Adrenal gland (tissue), 12 donors: Measurements from ENCODE around the gene ETFBKMT. TPM values are rescaled to one million over a fixed set of nuclear protein-coding genes. Genes with fewer than 3 reads are reported as not detected.

Source experiments
- DNase-seq, 7 donors: peaks; one replicate each; pipeline ENCODE4 v3.0.0-alpha.2; 2019 to 2020
- H3K27ac ChIP-seq, 5 donors: fragments of 200-600 bp; sonication (generic) in 4 of 5; 1 replicate in 3 of 5; 2 replicates in 2 of 5; pipeline versions ENCODE4 v1.5.1 to v1.8.0; 2016 to 2020; ENCODE audit warnings: mild to moderate bottlenecking in 1 of 5
- H3K27me3 ChIP-seq: fragments of 200-600 bp; 2 replicates; pipeline ENCODE4 v1.8.0; 2021
- H3K36me3 ChIP-seq, 2 donors: fragments of 200-600 bp; replicated peaks in 1 of 2; 1 replicate in 1 of 2; 2 replicates in 1 of 2; pipeline versions ENCODE4 v1.5.1 to v1.8.0; 2018 to 2022
- H3K4me1 ChIP-seq, 2 donors: fragments of 200-600 bp; replicated peaks in 1 of 2; 1 replicate in 1 of 2; 2 replicates in 1 of 2; pipeline versions ENCODE4 v1.5.1 to v1.8.0; 2018 to 2021
- H3K4me3 ChIP-seq, 4 donors: fragments of 200-600 bp; sonication (generic) in 3 of 4; one replicate each; pipeline ENCODE4 v1.5.1; 2016 to 2018
- H3K9me3 ChIP-seq, 3 donors: fragments of 200-600 bp; sonication (generic) in 1 of 3; replicated peaks in 1 of 3; 1 replicate in 2 of 3; 2 replicates in 1 of 3; pipeline versions ENCODE4 v1.5.1 to v1.8.0; 2016 to 2021
- CTCF ChIP-seq, 6 experiments: fragments of 450-650 bp in 4 of 6; fragments of 200-600 bp in 2 of 6; sonication (generic) in 1 of 6; IDR thresholded peaks; 1 replicate in 5 of 6; 2 replicates in 1 of 6; pipeline versions ENCODE4 v1.5.1 to v1.8.0; 2016 to 2021; ENCODE audit warnings: antibody characterized with exemption in 6 of 6, mild to moderate bottlenecking in 2 of 6, moderate library complexity in 1 of 6
- POLR2A ChIP-seq, 2 donors: fragments of 450-650 bp; IDR thresholded peaks; one replicate each; pipeline ENCODE4 v1.6.1; 2017; ENCODE audit warnings: antibody characterized with exemption in 2 of 2, mild to moderate bottlenecking in 2 of 2, moderate library complexity in 1 of 2
- WGBS, 4 donors: extraction: QIAGEN DNeasy Blood & Tissue Kit in 2 of 4; methylation state at CpG; one replicate each; pipeline versions ENCODE4 v1.1.5 to v1.1.7; 2013 to 2017; 5-methylcytosine and 5-hydroxymethylcytosine counted together
- intact Hi-C, 2 donors: fragments of 100-400 bp; cut with DNase I; formaldehyde crosslinking; loops; one replicate each; pipeline versions ENCODE4 v1.14.1 to v1.15.0; 2022 to 2023
- polyA plus RNA-seq, 3 donors: library from polyadenylated mRNA; stranded (reverse); fragments of 200-250 nt in 2 of 3; fragments of 350-450 nt in 1 of 3; fragmentation: Illumina TruSeq in 1 of 3; extraction: RNeasy Lipid Tissue Mini Kit (QIAGEN cat#74804) in 1 of 3; gene quantifications; one replicate each; pipeline ENCODE4 v1.2.3, GENCODE V29; 2013 to 2014
- total RNA-seq, 9 donors: library from RNA; depleted of rRNA in 4 of 9; stranded (reverse); fragments of >200 nt in 4 of 9; fragments of 120-200 nt in 1 of 9; fragmentation: NEBNext Ultra II Directional in 1 of 9; extraction: Animal tissue kit (Norgen Biotek cat#: 25700) in 1 of 9; gene quantifications; one replicate each; pipeline versions ENCODE4 v1.1.0 to v1.2.4, GENCODE V29; 2013 to 2023
- donor health status: healthy with polysubstance abuse.
- donor health status: Bipolar disorder and iron deficiency.
- donor health status: DM: yes; HTN: yes; CAD: no.
- donor health status: DM: no; HTN: no; CAD: no.
- donor health status: DM: no; HTN: no; CAD: no.
- donor health status: DM: yes; HTN: yes; CAD: no.

ETFBKMT gene
- total and polyA plus RNA-seq, 12 donors: 2.0 to 11.1 (median 7.3) TPM

- TF ChIP-seq CTCF (IDR thresholded peaks at IDR 0.05) (no peak), POLR2A (IDR thresholded peaks at IDR 0.05) (no peak)
- Histone ChIP-seq H3K36me3 (no peaks in the 10 kb centered on the region), H3K4me1 (no peaks in the 10 kb centered on the region), H3K9me3 (no peaks in the 10 kb centered on the region), H3K4me3 (no peak overlapping the region), H3K27me3 (no peaks in the 10 kb centered on the region), H3K27ac (no peak overlapping the region)
- intact Hi-C loops: no loop called here
- DNase-seq: no peak
- 69 to 100% (median 98%) methylated on average over 2 of the region's 2 CpGs for WGBS, 4 donors
Measured at GRCh38 chr12:31620311-31620710, 39.2 kb upstream of the ETFBKMT start.

GRCh38 chr12:31622038-31622437, 37.5 kb upstream of the ETFBKMT start:
- WGBS, 4 donors: 90 to 98% (median 94%) methylated on average over 4 of the region's 4 CpGs

GRCh38 chr12:31626270-31626995, 33.1 kb upstream of the ETFBKMT start:
- TF ChIP-seq POLR2A (IDR thresholded peaks at IDR 0.05) (no peak), CTCF (IDR thresholded peaks at IDR 0.05) (no peak)
- intact Hi-C loops: no loop called here
- 77 to 96% (median 86%) methylated on average over 7 of the region's 7 CpGs for WGBS, 4 donors

More at GRCh38 chr12:31622038-31622437, 37.5 kb upstream of the ETFBKMT start:
- Histone ChIP-seq H3K4me1 (no peaks in the 10 kb centered on the region), H3K36me3 (no peaks in the 10 kb centered on the region), H3K9me3 (no peaks in the 10 kb centered on the region), H3K27ac (no peak overlapping the region), H3K27me3 (no peaks in the 10 kb centered on the region), H3K4me3 (no peak overlapping the region)
- no peak for DNase-seq
- intact Hi-C loops: no loop called here
- TF ChIP-seq CTCF (IDR thresholded peaks at IDR 0.05): no peak
- no peak for TF ChIP-seq POLR2A (IDR thresholded peaks at IDR 0.05)

GRCh38 chr12:31627456-31628054, 31.9 kb upstream of the ETFBKMT start:
- peaks cover 6 to 18% of the 10 kb centered on the region in 2 donors for H3K4me1 ChIP-seq
- TF ChIP-seq POLR2A (IDR thresholded peaks at IDR 0.05) (no peak), CTCF (IDR thresholded peaks at IDR 0.05) (no peak)
- 78 to 89% (median 86%) methylated on average over 5 of the region's 5 CpGs for WGBS, 4 donors

More at GRCh38 chr12:31626270-31626995, 33.1 kb upstream of the ETFBKMT start:
- Histone ChIP-seq H3K36me3 (no peaks in the 10 kb centered on the region), H3K27me3 (no peaks in the 10 kb centered on the region), H3K9me3 (no peaks in the 10 kb centered on the region), H3K27ac (no peak overlapping the region), H3K4me3 (no peak overlapping the region), H3K4me1 (peaks cover 6 to 18% of the 10 kb centered on the region in 2 donors)
- no peak for DNase-seq

More at GRCh38 chr12:31627456-31628054, 31.9 kb upstream of the ETFBKMT start:
- DNase-seq: no peak
- intact Hi-C loops: no loop called here
- no peak overlapping the region for H3K4me3 ChIP-seq
- H3K36me3 ChIP-seq: no peaks in the 10 kb centered on the region
- no peak overlapping the region for H3K27ac ChIP-seq
- no peaks in the 10 kb centered on the region for H3K27me3 ChIP-seq
- no peaks in the 10 kb centered on the region for H3K9me3 ChIP-seq
